ENCODE measurements around the gene THADA. TPM values are rescaled to one million over a fixed set of nuclear protein-coding genes. Genes with fewer than 3 reads are reported as not detected.

THADA gene
- total RNA-seq, 1 donor = 33.2 TPM

DNA sequence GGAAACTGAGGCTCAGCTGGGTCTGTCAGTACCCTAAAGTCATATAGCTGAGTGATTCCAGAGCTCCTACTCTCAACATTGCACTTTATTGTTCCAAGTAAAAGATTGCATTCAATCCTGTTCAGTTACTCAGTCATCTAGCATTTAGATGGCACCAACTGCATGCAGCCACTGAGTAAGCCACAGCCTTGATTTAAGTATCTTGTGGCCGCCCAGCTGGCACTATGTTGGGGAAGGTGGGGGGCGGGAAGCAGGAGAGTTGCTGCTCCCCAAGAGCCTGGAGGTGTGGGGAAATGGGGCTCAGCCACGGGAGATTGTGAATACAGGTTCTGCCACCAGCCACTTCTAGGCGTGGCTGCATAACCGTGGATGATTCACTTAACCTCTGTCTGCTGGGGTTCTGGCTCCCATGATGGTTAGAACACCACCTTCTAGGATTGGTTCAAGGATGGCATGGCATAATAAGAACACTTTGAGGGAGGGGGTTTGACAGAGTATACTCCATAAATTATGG, 386.6 kb downstream of the THADA start:
- TF ChIP-seq, protein P1, sequence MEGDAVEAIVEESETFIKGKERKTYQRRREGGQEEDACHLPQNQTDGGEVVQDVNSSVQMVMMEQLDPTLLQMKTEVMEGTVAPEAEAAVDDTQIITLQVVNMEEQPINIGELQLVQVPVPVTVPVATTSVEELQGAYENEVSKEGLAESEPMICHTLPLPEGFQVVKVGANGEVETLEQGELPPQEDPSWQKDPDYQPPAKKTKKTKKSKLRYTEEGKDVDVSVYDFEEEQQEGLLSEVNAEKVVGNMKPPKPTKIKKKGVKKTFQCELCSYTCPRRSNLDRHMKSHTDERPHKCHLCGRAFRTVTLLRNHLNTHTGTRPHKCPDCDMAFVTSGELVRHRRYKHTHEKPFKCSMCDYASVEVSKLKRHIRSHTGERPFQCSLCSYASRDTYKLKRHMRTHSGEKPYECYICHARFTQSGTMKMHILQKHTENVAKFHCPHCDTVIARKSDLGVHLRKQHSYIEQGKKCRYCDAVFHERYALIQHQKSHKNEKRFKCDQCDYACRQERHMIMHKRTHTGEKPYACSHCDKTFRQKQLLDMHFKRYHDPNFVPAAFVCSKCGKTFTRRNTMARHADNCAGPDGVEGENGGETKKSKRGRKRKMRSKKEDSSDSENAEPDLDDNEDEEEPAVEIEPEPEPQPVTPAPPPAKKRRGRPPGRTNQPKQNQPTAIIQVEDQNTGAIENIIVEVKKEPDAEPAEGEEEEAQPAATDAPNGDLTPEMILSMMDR (IDR thresholded peaks at IDR 0.05; ENCODE audit: insufficient read depth, low read depth, low read length) = no peak
- DNase-seq (ENCODE audit: low read depth) = no peak

DNA sequence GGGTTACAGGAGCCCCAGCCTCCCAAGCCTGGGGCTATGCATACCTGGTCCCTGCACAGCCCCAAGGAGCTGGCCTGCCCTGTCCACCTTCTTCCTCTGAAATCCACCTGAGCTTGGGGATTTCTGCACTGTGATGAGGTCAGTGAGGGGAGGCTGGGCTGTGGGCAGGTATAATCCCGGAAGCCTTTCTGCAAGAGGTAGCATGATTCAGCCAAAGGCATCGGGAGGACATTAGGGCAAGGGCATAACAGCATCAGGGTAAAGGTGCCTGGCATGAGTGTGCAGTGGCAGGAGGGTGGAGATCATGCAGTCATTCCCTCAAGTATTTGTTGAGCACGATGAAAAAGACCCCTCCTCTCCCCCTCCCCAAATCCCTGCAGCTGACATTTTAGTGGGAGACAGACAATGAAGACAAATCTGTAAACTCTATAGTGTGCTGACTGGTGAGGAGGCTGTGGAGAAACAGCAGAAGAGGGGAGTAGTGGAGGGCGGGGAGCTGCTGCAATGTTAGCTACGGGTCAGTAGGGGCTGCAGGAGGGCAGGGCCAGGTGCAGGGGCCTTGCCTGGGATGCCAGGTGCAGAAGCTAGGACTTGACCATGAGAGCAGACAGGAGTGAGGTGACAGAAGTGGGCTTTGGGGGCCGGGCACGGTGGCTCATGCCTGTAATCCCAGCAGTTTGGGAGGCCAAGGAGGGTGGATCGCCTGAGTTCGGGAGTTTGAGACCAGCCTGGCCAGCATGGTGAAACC, 388.1 kb downstream of the THADA start:
- TF ChIP-seq, protein P1 (IDR thresholded peaks at IDR 0.05; ENCODE audit: insufficient read depth, low read depth, low read length) = no peak
- DNase-seq (ENCODE audit: low read depth) = no peak
- no peak overlapping the region for H3K4me3 ChIP-seq (ENCODE audit: low read depth, low read length)

More for the DNA sequence above, 386.6 kb downstream of the THADA start:
- no peak overlapping the region for H3K4me3 ChIP-seq (ENCODE audit: low read depth, low read length)

DNA sequence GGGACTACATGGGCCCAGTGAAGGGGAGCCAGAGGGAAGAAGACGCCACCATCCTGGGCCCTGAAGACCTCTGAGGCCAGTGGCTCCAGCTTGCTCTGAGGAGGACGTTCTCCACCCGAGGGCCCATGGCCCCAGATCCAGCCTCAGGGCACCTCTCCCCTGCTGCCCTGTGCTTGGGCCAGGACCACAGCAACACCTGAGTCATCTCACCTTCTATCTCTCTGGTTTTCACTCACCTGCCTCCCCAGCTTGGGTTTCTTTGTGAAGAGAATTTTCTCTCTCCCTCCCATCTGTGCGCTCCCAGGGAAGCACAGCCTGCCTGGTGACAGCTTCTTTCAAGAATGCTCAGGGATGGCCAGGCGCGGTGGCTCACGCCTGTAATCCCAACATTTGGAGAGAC, 389.2 kb downstream of the THADA start:
- DNase-seq (ENCODE audit: low read depth) = no peak
- TF ChIP-seq, protein P1 (IDR thresholded peaks at IDR 0.05; ENCODE audit: insufficient read depth, low read depth, low read length) = no peak
- H3K4me3 ChIP-seq (ENCODE audit: low read depth, low read length) = no peak overlapping the region

DNA sequence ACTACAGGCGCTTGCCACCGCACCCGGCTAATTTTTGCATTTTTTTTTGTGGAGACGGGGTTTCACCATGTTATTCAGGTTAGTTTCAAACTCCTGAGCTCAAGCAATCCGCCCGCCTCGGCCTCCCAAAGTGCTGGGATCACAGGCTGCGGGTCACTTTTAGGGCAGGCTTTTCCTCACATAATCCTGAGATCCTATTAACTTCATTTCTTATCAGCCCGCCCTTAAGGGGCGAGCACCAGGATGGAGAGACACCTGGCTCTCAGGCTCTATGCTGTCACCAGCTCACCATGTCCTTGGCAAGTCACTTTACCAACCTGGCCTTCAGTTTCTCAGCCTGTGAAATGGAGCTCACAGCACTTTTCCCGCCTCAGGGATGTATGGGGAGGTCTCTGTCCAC, 392.5 kb downstream of the THADA start:
- H3K4me3 ChIP-seq (ENCODE audit: low read depth, low read length) = no peak overlapping the region
- TF ChIP-seq, protein P1 (IDR thresholded peaks at IDR 0.05; ENCODE audit: insufficient read depth, low read depth, low read length) = no peak
- DNase-seq (ENCODE audit: low read depth) = no peak

DNA sequence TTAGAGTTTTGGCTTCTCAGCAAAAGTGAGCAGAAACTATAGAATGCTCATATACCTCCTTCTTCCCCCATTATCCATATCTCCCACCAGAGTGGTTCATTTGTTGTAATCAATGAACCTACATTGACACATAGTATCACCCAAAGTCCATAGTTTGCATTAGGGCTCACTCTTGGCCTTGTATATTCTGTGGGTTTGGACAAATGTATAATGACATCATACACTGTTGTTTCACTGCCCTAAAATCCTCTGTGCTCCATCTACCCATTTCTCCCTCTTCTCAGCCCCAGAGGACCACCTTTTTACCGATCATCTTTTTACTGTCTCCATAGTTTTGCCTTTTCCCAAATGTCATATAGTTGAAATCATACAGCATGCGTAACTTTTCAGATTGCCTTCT, 393.5 kb downstream of the THADA start:
- no peak for DNase-seq (ENCODE audit: low read depth)
- TF ChIP-seq, protein P1 (IDR thresholded peaks at IDR 0.05; ENCODE audit: insufficient read depth, low read depth, low read length) = no peak
- no peak overlapping the region for H3K4me3 ChIP-seq (ENCODE audit: low read depth, low read length)

DNA sequence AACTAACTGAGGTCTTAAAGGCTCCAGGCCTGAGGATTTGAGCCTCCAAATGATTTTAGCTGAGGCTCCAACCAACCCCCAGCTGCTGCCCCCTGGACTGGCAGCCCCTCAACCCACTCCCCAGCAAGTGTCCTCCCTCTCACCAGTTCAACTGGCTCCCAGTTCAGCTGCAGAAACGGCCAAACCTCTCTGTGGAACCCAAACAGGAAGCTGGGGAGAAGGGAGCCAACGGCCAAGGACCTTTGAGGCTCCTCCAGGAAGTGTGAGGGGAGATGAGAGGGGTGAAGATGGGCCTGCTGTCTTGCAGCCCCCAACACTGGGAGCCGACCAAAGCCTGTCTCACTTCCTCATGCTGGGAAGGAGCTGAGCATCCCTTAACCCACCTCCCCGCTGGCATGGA, 394.3 kb downstream of the THADA start:
- TF ChIP-seq, protein P1 (IDR thresholded peaks at IDR 0.05; ENCODE audit: insufficient read depth, low read depth, low read length) = no peak
- H3K4me3 ChIP-seq (ENCODE audit: low read depth, low read length) = no peak overlapping the region
- DNase-seq (ENCODE audit: low read depth) = no peak

Data from fibroblast of villous mesenchyme (primary cell).